Psoas muscle (tissue), 8 donors: ENCODE data around the gene CUL5. TPM values are rescaled to one million over a fixed set of nuclear protein-coding genes. Genes with fewer than 3 reads are reported as not detected.

Experiments
- ATAC-seq, 4 donors: fragments of 200-7000 bp; cut with Tn5 transposase; one replicate each; pipeline ENCODE4 v1.9.1; 2020; ENCODE audit warnings: moderate library complexity in 3 of 4, mild to moderate bottlenecking in 2 of 4
- DNase-seq, 2 donors: peaks; one replicate each; pipeline ENCODE4 v3.0.0-alpha.2; 2020
- H3K27ac ChIP-seq: fragments of 200-600 bp; one replicate; pipeline ENCODE4 v1.8.0; 2022
- H3K27me3 ChIP-seq, 3 donors: fragments of 200-600 bp in 1 of 3; one replicate each; pipeline versions ENCODE4 v1.6.1 to v1.8.0; 2013 to 2022; ENCODE audit warnings: low read length in 2 of 3, mild to moderate bottlenecking in 2 of 3, moderate library complexity in 1 of 3; ENCODE audit not compliant: insufficient read depth in 3 of 3
- H3K36me3 ChIP-seq, 2 donors: fragments of 200-600 bp in 1 of 2; one replicate each; pipeline versions ENCODE4 v1.6.1 to v1.8.0; 2013 to 2022; ENCODE audit warnings: low read depth in 1 of 2, mild to moderate bottlenecking in 1 of 2, moderate library complexity in 1 of 2; ENCODE audit not compliant: insufficient read depth in 1 of 2
- H3K4me1 ChIP-seq: fragments of 200-600 bp; one replicate; pipeline ENCODE4 v1.8.0; 2022
- H3K4me3 ChIP-seq: fragments of 200-600 bp; one replicate; pipeline ENCODE4 v1.8.0; 2022; ENCODE audit warnings: mild to moderate bottlenecking
- H3K9me3 ChIP-seq: fragments of 200-600 bp; one replicate; pipeline ENCODE4 v1.8.0; 2022
- CTCF ChIP-seq: fragments of 200-600 bp; IDR thresholded peaks from one replicate; pipeline ENCODE4 v1.8.0; 2022; ENCODE audit warnings: antibody characterized with exemption
- WGBS, 3 donors: extraction: QIAGEN DNeasy Blood & Tissue Kit; methylation state at CpG; one replicate each; pipeline versions ENCODE4 v1.1.6 to v1.1.7; 2013; 5-methylcytosine and 5-hydroxymethylcytosine counted together
- intact Hi-C, 2 donors: fragments of 100-400 bp; cut with DNase I; formaldehyde crosslinking; loops; one replicate each; pipeline versions ENCODE4 v1.11.0 to v1.14.2; 2022
- polyA plus RNA-seq, 3 donors: library from polyadenylated mRNA; stranded (reverse); fragments of 200-250 nt; gene quantifications; one replicate each; pipeline ENCODE4 v1.2.3, GENCODE V29; 2013
- total RNA-seq, 4 donors: library from RNA; stranded (reverse); fragmentation: NEBNext Ultra II Directional in 2 of 4; extraction: Animal tissue kit (Norgen Biotek cat#: 25700) in 2 of 4; gene quantifications; one replicate each; pipeline versions ENCODE4 v1.2.1 to v1.2.4, GENCODE V29; 2021 to 2023
- donor health status: healthy with polysubstance abuse.
- donor health status: DM: no; HTN: no; CAD: no; lungs with moderate emphysema.
- donor health status: Bipolar disorder and iron deficiency.
- donor health status: healthy.
- donor health status: DM: yes; HTN: yes; CAD: no.
- donor health status: DM: no; HTN: no; CAD: no.
- donor health status: DM: no; HTN: no; CAD: no.
- donor health status: DM: yes; HTN: yes; CAD: no.

Gene CUL5
- total and polyA plus RNA-seq, 7 donors = 10.5 to 92.2 (median 57.8) TPM

DNA sequence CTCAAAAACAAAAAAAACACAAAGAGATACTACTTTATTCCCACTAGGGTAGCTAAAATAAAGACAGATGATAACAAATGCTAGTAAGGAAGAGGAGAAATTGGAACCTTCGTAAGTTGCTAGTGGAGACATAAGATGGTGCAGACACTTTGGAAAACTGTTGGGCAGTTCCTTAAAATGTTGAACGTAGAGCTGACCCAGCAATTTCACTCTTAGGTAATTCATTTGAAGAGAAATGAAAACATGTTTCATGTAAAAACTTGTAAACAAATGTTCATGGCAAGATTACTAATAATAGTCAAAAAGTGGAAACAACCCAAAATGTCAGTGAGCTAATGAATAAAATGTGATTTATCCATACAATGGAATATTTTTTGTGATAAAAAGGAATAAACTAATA, 83.4 kb downstream of the CUL5 start:
- TF ChIP-seq CTCF = no peak
- peaks cover 2 to 79% of the 10 kb centered on the region in 2 donors for H3K36me3 ChIP-seq
- H3K27ac ChIP-seq = no peak overlapping the region
- H3K27me3 ChIP-seq = no peaks in the 10 kb centered on the region
- no peak for ATAC-seq
- H3K9me3 ChIP-seq = no peaks in the 10 kb centered on the region
- no peaks in the 10 kb centered on the region for H3K4me1 ChIP-seq
- WGBS, 3 donors = 43 to 49% (median 48%) methylated on average over 2 of the region's 2 CpGs
- no peak for DNase-seq
- intact Hi-C loops = no loop called here
- no peak overlapping the region for H3K4me3 ChIP-seq

DNA sequence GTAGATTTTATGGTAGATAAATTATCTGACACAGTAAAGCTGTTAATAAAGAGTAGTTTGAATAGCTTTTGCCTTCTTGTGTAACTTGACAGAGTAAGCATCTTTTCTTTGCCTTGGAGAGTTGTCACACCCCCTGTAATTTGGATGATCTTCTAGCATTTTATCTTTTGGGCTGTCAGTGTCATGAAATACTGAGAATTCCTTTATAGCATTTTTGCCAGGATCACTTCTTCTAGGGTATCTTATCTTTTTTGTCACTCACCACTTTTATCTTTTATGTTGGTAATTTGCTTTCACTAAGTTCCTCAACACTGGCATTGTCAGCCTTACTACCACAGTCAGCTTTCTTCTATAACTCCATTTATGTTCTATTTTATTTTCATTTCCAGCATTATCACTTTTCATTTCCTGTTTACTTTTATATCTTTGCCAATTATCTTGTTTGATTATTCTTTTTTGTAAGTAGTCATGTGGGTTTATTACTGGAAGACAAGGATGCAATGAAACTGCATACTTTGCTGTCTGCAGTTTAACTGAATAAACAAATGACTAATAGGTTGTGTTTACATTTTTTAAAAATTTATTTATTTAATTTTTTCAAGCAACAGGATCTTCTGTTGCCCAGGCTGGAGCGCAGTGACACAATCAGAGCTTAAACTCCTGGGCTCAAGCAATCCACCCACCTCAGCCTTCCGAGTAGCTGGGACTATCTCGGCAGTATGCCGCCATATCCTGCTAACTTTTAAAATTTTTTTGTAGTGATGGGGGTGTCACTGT, 84.6 kb downstream of the CUL5 start:
- Histone ChIP-seq H3K4me3 (no peak overlapping the region), H3K27me3 (no peaks in the 10 kb centered on the region), H3K36me3 (peaks cover 2 to 90% of the 10 kb centered on the region in 2 donors), H3K9me3 (no peaks in the 10 kb centered on the region), H3K27ac (no peak overlapping the region), H3K4me1 (no peaks in the 10 kb centered on the region)
- WGBS, 3 donors = 91 to 96% (median 96%) methylated on average over 4 of the region's 4 CpGs
- TF ChIP-seq CTCF = no peak
- ATAC-seq (no peak), DNase-seq (no peak)
- intact Hi-C loops = no loop called here

GRCh38 chr11:108097179-108097578, 88.5 kb downstream of the CUL5 start:
- 94 to 97% (median 94%) methylated on average over 3 of the region's 3 CpGs for WGBS, 3 donors
- intact Hi-C loops = no loop called here

DNA sequence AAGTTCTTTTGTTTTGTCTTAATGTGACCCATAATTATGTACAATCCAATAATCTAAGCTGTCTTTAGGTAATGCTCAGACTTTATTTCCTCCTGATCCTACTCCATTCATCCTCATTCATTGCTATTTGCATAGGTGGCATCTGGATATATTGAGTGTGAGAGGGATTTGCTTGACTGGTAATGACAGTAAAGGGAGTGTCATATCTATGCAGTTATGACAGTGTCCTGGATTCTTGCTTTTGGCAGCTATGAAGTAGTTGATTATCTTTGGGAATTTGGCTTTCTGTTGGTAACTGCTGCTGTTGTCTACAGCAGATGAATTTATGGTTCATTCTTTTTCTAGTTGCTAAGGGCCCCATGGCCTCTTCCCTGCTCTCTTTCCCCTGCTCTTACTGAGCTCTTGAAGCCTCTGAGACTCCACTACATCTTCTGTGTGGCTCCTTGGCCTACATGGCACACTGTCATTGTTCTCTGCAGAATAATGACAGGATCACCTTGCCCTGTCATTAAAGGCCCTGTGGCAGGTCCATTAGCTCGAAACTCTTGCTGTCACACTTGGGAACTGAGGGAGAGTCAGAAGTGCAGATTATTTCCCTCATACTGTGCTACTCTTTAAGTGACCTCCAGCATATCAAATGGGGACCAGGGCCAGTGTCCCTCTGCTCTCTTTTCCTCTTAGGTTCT, 92.5 kb downstream of the CUL5 start:
- H3K36me3 ChIP-seq = peaks cover 0 to 95% of the 10 kb centered on the region in 2 donors
- DNase-seq (no peak), ATAC-seq (no peak)
- H3K27ac ChIP-seq = no peak overlapping the region
- no peaks in the 10 kb centered on the region for H3K4me1 ChIP-seq
- H3K27me3 ChIP-seq = no peaks in the 10 kb centered on the region
- intact Hi-C loops = no loop called here
- 92 to 96% (median 93%) methylated on average over 1 of the region's 1 CpG for WGBS, 3 donors
- H3K4me3 ChIP-seq = no peak overlapping the region
- TF ChIP-seq CTCF = no peak
- no peaks in the 10 kb centered on the region for H3K9me3 ChIP-seq

More at GRCh38 chr11:108097179-108097578, 88.5 kb downstream of the CUL5 start:
- Histone ChIP-seq H3K36me3 (peaks cover 0 to 96% of the 10 kb centered on the region in 2 donors), H3K9me3 (no peaks in the 10 kb centered on the region), H3K4me3 (no peak overlapping the region), H3K27me3 (no peaks in the 10 kb centered on the region), H3K4me1 (no peaks in the 10 kb centered on the region), H3K27ac (no peak overlapping the region)
- ATAC-seq = no peak
- no peak for TF ChIP-seq CTCF
- no peak for DNase-seq
